Effector memory CD4-positive, alpha-beta T cell (primary cell): ENCODE data around the gene MAPK1.
"Not testable (repeated sequence)": the region's sequence is repeated elsewhere in the genome, so short reads cannot be mapped to it uniquely, and the experiment has no call there.

ENCODE experiments used
- DNase-seq, 3 donors: peaks; one replicate each; pipeline ENCODE4 v3.0.0-alpha.2; 2020
- H3K27ac ChIP-seq: 2 replicates; pipeline ENCODE4 v1.7.0; 2013; ENCODE audit warnings: mild to moderate bottlenecking, low read length, moderate library complexity; ENCODE audit not compliant: insufficient read depth, poor library complexity, severe bottlenecking
- H3K27me3 ChIP-seq: replicated peaks from 2 replicates; pipeline ENCODE4 v1.7.0; 2013; ENCODE audit warnings: mild to moderate bottlenecking, low read length; ENCODE audit not compliant: insufficient read depth, control insufficient read depth, poor library complexity, severe bottlenecking
- H3K36me3 ChIP-seq: 2 replicates; pipeline ENCODE4 v1.7.0; 2013; ENCODE audit warnings: mild to moderate bottlenecking, low read length, moderate library complexity; ENCODE audit not compliant: control insufficient read depth, insufficient read depth
- H3K4me1 ChIP-seq: 2 replicates; pipeline ENCODE4 v1.7.0; 2013; ENCODE audit warnings: low read length, mild to moderate bottlenecking; ENCODE audit not compliant: control insufficient read depth, insufficient read depth, poor library complexity, severe bottlenecking
- H3K4me3 ChIP-seq: 2 replicates; pipeline ENCODE4 v1.7.0; 2013; ENCODE audit warnings: low read length, low read depth, mild to moderate bottlenecking; ENCODE audit not compliant: insufficient read depth, poor library complexity, severe bottlenecking
- H3K9me3 ChIP-seq: 2 replicates; pipeline ENCODE4 v1.7.0; 2013; ENCODE audit warnings: mild to moderate bottlenecking, low read length, moderate library complexity; ENCODE audit not compliant: control insufficient read depth

MAPK1 gene

GRCh38 chr22:21796231-21796630 is 71.2 kb downstream of the MAPK1 start:
- Histone ChIP-seq H3K9me3 (no peaks in the 10 kb centered on the region), H3K4me1 (no peaks in the 10 kb centered on the region), H3K27me3 (no peaks in the 10 kb centered on the region), H3K27ac (no peak overlapping the region), H3K36me3 (peaks cover 33% of the 10 kb centered on the region), H3K4me3 (no peak overlapping the region)
- DNase-seq, result no peak

- not testable (repeated sequence) for DNase-seq, H3K9me3 ChIP-seq, H3K27me3 ChIP-seq, H3K27ac ChIP-seq, H3K4me1 ChIP-seq, H3K4me3 ChIP-seq
- peaks cover 24% of the 10 kb centered on the region for H3K36me3 ChIP-seq
These were observed 73.7 kb downstream of the MAPK1 start for GRCh38 chr22:21793716-21794115.

DNA sequence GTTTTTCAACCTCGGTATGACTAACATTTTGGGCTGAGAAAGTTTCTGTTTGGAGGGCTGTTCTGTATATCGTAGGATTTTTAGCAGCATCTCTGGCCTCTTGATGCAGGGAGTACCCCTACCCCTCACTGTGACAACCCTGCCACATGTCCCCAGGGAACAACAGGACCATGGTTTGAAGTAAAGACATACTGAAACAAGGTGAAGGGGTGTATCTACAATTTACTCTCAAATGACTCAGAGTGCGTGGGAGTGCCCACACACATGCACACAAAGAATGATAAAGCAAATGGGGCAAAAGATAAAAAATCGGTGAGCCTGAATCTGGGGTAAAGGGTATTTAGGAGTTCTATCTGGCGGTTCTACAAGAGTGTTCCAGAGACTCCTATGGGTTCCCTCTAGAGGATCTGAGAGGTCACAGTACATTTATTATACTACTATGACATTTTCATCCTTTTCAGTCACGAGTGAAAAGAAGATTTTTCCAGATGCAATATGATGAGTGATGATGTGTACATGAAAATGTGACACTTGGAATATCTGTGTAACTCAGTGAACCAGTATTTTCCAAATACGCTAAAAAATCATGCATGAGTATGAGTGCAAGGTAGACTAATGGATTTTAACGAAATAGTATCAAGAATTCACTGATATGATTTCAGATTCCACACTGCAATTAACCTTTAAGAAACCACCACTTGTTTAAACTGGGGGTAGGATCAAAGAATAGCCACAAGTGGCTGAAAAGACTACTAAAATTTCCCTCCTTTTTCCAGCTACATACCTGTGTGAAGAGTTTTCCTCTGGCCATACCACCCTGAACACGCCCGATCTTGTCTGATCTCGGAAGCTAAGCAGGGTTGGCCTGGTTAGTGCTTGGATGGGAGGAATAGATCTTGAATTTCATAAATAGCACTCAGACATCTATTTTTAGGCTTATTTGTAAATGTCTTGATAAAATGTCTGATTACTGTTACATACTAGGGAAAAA is 75.5 kb downstream of the MAPK1 start:
- Histone ChIP-seq H3K4me1 (no peaks in the 10 kb centered on the region), H3K9me3 (no peaks in the 10 kb centered on the region), H3K27ac (peak overlapping the region; percentile 22), H3K4me3 (no peak overlapping the region), H3K27me3 (no peaks in the 10 kb centered on the region), H3K36me3 (peaks cover 20% of the 10 kb centered on the region)
- DNase-seq, result no peak

DNA sequence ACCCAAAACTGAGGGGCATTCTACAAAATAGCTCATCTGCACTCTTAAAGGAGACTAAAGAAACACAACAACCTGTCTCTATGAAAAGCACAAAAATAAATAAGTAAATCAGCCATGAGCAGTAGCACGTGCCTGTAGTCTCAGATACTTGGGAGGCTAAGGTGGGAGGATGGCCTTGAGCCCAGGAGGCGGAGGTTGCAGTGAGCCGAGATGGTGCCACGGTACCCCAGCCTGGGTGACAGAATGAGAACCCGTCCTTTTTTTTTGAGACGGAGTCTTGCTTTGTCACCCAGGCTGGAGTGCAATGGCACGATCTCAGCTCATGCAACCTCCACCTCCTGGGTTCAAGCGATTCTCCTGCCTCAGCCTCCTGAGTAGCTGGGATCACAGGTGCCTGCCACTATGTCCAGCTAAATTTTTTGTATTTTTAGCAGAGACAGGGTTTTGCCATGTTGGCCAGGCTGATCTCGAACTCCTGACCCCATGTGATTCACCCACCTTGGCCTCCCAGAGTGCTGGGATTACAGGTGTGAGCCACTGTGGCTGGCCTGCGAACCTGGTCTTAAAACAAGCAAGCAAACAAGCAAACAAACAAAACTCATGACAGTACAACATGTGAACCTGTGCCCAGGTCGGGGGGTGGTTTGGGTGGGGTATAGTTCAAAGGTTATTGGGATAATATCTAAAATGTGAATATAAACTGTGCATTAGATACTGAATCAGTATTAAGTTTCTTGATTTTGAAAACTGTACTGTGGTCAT is 76.4 kb downstream of the MAPK1 start:
- H3K4me3 ChIP-seq, H3K27ac ChIP-seq, H3K4me1 ChIP-seq, H3K27me3 ChIP-seq, DNase-seq, H3K9me3 ChIP-seq: not testable (repeated sequence)
- peaks cover 16% of the 10 kb centered on the region for H3K36me3 ChIP-seq

DNA sequence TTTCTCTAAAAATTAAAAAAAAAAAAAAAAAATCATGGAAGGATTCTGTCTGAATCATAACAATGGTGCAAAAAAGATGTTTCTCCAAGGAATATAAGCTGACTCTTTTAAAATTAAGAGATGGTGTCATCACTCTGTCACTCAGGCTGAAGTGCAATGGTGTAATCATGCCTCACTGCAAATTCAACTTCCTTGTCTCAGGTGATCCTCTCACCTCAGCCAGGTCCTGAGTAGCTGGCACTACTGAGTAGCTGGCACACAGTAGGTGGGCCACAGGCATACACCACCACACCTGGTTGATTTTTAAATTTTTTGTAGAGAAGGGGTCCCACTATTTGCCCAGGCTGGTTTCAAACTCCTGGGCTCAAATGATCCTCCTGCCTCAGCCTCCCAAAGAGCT is 77.1 kb downstream of the MAPK1 start:
- no peak overlapping the region for H3K4me3 ChIP-seq
- H3K36me3 ChIP-seq, result peaks cover 16% of the 10 kb centered on the region
- H3K9me3 ChIP-seq, result no peaks in the 10 kb centered on the region
- DNase-seq, result no peak
- no peak overlapping the region for H3K27ac ChIP-seq
- H3K27me3 ChIP-seq, result no peaks in the 10 kb centered on the region
- H3K4me1 ChIP-seq, result no peaks in the 10 kb centered on the region

DNA sequence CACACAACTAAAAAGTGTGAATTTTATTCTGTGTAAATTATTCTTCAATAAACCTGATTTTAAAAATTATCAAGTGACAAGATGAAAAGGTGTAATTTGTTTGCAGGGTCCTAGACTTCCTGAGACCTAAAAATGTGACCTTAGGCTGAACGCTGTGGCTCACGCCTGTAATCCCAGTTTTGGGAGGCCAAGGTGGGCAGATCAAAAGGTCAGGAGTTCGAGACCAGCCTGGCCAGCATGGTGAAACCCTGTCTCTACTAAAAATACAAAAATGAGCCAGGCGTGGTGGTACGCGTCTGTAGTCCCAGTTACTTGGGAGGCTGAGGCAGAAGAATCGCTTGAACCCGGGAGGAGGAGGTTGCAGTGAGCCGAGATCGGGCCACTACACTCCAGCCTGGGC is 79.9 kb downstream of the MAPK1 start:
- not testable (repeated sequence) for H3K27ac ChIP-seq, H3K4me1 ChIP-seq, H3K27me3 ChIP-seq, H3K9me3 ChIP-seq, DNase-seq, H3K4me3 ChIP-seq
- H3K36me3 ChIP-seq, result peaks cover 16% of the 10 kb centered on the region

- H3K9me3 ChIP-seq, result no peaks in the 10 kb centered on the region
- no peak overlapping the region for H3K27ac ChIP-seq
- H3K4me3 ChIP-seq, result no peak overlapping the region
- DNase-seq, result no peak
- H3K36me3 ChIP-seq, result peaks cover 4% of the 10 kb centered on the region
- H3K4me1 ChIP-seq, result no peaks in the 10 kb centered on the region
- H3K27me3 ChIP-seq, result no peaks in the 10 kb centered on the region
These were observed 87.2 kb downstream of the MAPK1 start for GRCh38 chr22:21780259-21780658.

GRCh38 chr22:21779444-21779843 is 88.0 kb downstream of the MAPK1 start:
- no peak overlapping the region for H3K4me3 ChIP-seq
- H3K27me3 ChIP-seq, result no peaks in the 10 kb centered on the region
- no peaks in the 10 kb centered on the region for H3K4me1 ChIP-seq
- no peaks in the 10 kb centered on the region for H3K9me3 ChIP-seq
- no peak for DNase-seq
- H3K27ac ChIP-seq, result no peak overlapping the region
- peaks cover 4% of the 10 kb centered on the region for H3K36me3 ChIP-seq

GRCh38 chr22:21778705-21779363 is 88.6 kb downstream of the MAPK1 start:
- DNase-seq, result no peak
- no peak overlapping the region for H3K27ac ChIP-seq
- H3K9me3 ChIP-seq, result no peaks in the 10 kb centered on the region
- no peaks in the 10 kb centered on the region for H3K27me3 ChIP-seq
- H3K4me1 ChIP-seq, result no peaks in the 10 kb centered on the region
- H3K36me3 ChIP-seq, result peaks cover 4% of the 10 kb centered on the region
- H3K4me3 ChIP-seq, result no peak overlapping the region

- no peaks in the 10 kb centered on the region for H3K27me3 ChIP-seq
- H3K9me3 ChIP-seq, result no peaks in the 10 kb centered on the region
- no peak overlapping the region for H3K27ac ChIP-seq
- no peak overlapping the region for H3K4me3 ChIP-seq
- DNase-seq, result no peak
- H3K36me3 ChIP-seq, result peaks cover 45% of the 10 kb centered on the region
- no peaks in the 10 kb centered on the region for H3K4me1 ChIP-seq
These were observed 95.8 kb downstream of the MAPK1 start for GRCh38 chr22:21771631-21771976.
